Endothelial cell of umbilical vein (primary cell): Measurements from ENCODE around the gene KCNJ2. TPM values are rescaled to one million over a fixed set of nuclear protein-coding genes. Genes with fewer than 3 reads are reported as not detected.

Source experiments
- BruUV-seq: library from RNA; stranded (reverse); fragments of 400-500 nt; replicated peaks from 2 replicates; lab custom pipeline; 2021; lab: Mats Ljungman, UMichigan
- CTCF ChIA-PET: fragments of 300-600, 350-600 bp; sonication (Branson Sonifier 250); formaldehyde crosslinking; loops from one replicate; lab custom pipeline; 2021; ENCODE audit warnings: antibody characterized with exemption, inconsistent platforms; lab: Charles Lee
- POLR2A ChIA-PET: fragments of 300-600, 350-600 bp; sonication (Branson Sonifier 250); formaldehyde crosslinking; loops from one replicate; lab custom pipeline; 2021; ENCODE audit warnings: antibody characterized with exemption, inconsistent platforms; lab: Charles Lee
- DNase-seq: peaks from one replicate; pipeline ENCODE4 v3.0.0-alpha.2; 2011; ENCODE audit warnings: low read depth, low spot score
- FAIRE-seq: peaks from 2 replicates; lab custom pipeline; 2011; peaks lifted over from hg19 to GRCh38; lab: Jason Lieb, UNC
- H2AFZ ChIP-seq: 2 replicates; pipeline ENCODE4 v1.6.0; 2012; ENCODE audit warnings: low read depth, low read length, control low read depth, inconsistent platforms
- H3K27ac ChIP-seq: 2 replicates; pipeline ENCODE4 v1.5.1; 2011; ENCODE audit warnings: low read depth, mild to moderate bottlenecking, control low read depth, low read length, moderate library complexity; ENCODE audit not compliant: insufficient read depth
- H3K27me3 ChIP-seq, 2 experiments: 2 replicates each; pipeline versions ENCODE4 v1.6.0 to v1.6.1; 2011; ENCODE audit warnings: low read length in 2 of 2, mixed read lengths in 1 of 2; ENCODE audit not compliant: control insufficient read depth in 2 of 2, insufficient read depth in 2 of 2
- H3K36me3 ChIP-seq, 2 experiments: 2 replicates in 1 of 2; 3 replicates in 1 of 2; pipeline ENCODE4 v1.5.1; 2011; ENCODE audit warnings: low read length in 2 of 2, mild to moderate bottlenecking in 1 of 2, moderate library complexity in 1 of 2; ENCODE audit not compliant: control insufficient read depth in 2 of 2, insufficient read depth in 2 of 2; ENCODE audit errors: extremely low read depth in 1 of 2
- H3K4me1 ChIP-seq: 3 replicates; pipeline ENCODE4 v1.5.1; 2011; ENCODE audit warnings: mild to moderate bottlenecking, low read length; ENCODE audit not compliant: control insufficient read depth, insufficient read depth; ENCODE audit errors: extremely low read depth
- H3K4me2 ChIP-seq: 2 replicates; pipeline ENCODE4 v1.6.1; 2011; ENCODE audit warnings: low read length, control low read depth, mixed read lengths; ENCODE audit not compliant: insufficient read depth
- H3K4me3 ChIP-seq, 3 experiments: fragments of 200-600 bp in 1 of 3; sonication (generic), shearing (Covaris generic) in 1 of 3; replicated peaks in 1 of 3; 2 replicates each; pipeline ENCODE4 v1.5.1; 2011 to 2016; ENCODE audit warnings: control low read depth in 3 of 3, low read length in 3 of 3, mild to moderate bottlenecking in 2 of 3, inconsistent platforms in 1 of 3, low read depth in 1 of 3, moderate library complexity in 1 of 3; ENCODE audit not compliant: insufficient read depth in 1 of 3
- H3K79me2 ChIP-seq: 2 replicates; pipeline ENCODE4 v1.6.0; 2012; ENCODE audit warnings: low read length, inconsistent platforms; ENCODE audit not compliant: control insufficient read depth, insufficient read depth
- H3K9ac ChIP-seq: replicated peaks from 2 replicates; pipeline ENCODE3; 2011; ENCODE audit warnings: low read length, control low read depth; ENCODE audit not compliant: insufficient read depth; ENCODE audit errors: extremely low read depth
- H3K9me1 ChIP-seq: replicated peaks from 3 replicates; pipeline ENCODE4 v1.6.0; 2011; ENCODE audit warnings: mild to moderate bottlenecking, low read length; ENCODE audit not compliant: control insufficient read depth, insufficient read depth; ENCODE audit errors: extremely low read depth
- H3K9me3 ChIP-seq: replicated peaks from 2 replicates; pipeline ENCODE4 v1.5.1; 2012; ENCODE audit warnings: low read length, inconsistent platforms; ENCODE audit not compliant: control insufficient read depth, insufficient read depth
- H4K20me1 ChIP-seq: replicated peaks from 2 replicates; pipeline ENCODE3; 2011; ENCODE audit warnings: mild to moderate bottlenecking, low read length; ENCODE audit not compliant: control insufficient read depth, insufficient read depth; ENCODE audit errors: extremely low read depth
- EZH2 ChIP-seq: IDR thresholded peaks from 2 replicates; pipeline ENCODE4 v1.6.1; 2012; ENCODE audit warnings: borderline replicate concordance, low read depth, mild to moderate bottlenecking, moderate library complexity, low read length, inconsistent platforms; ENCODE audit not compliant: severe bottlenecking
- FOS ChIP-seq: IDR thresholded peaks from 2 replicates; pipeline ENCODE4 v1.6.1; 2011; ENCODE audit warnings: mild to moderate bottlenecking, low read length, moderate library complexity, borderline replicate concordance; ENCODE audit not compliant: insufficient read depth
- GATA2 ChIP-seq: IDR thresholded peaks from 2 replicates; pipeline ENCODE4 v1.7.0; 2011; ENCODE audit warnings: low read depth, mild to moderate bottlenecking, moderate library complexity, mixed read lengths, low read length; ENCODE audit not compliant: insufficient read length, insufficient read depth
- JUN ChIP-seq: IDR thresholded peaks from 2 replicates; pipeline ENCODE4 v1.6.1; 2011; ENCODE audit warnings: borderline replicate concordance, low read depth; ENCODE audit not compliant: insufficient read length, insufficient read depth
- MYC ChIP-seq: IDR thresholded peaks from one replicate; pipeline ENCODE4 v1.6.1; 2011; ENCODE audit warnings: mild to moderate bottlenecking, low read depth, low read length
- POLR2A ChIP-seq: IDR thresholded peaks from 2 replicates; pipeline ENCODE4 v1.6.1; 2012; ENCODE audit warnings: low read depth, mild to moderate bottlenecking, control low read depth, low read length
- POLR2AphosphoS5 ChIP-seq: IDR thresholded peaks from 2 replicates; pipeline ENCODE4 v1.6.1; 2012; ENCODE audit warnings: low read depth, mild to moderate bottlenecking, control low read depth, low read length, moderate library complexity; ENCODE audit not compliant: insufficient read depth
- dilution Hi-C: fragments of 300-500 bp; cut with MboI; formaldehyde crosslinking; loops from one replicate; pipeline ENCODE4 v1.15.0; 2019; ENCODE audit warnings: low sequenced_read_pairs; ENCODE audit not compliant: extremely low pct_ligation_motif_present
- intact Hi-C: fragments of 100-400 bp; cut with micrococcal nuclease; formaldehyde crosslinking; loops from one replicate; pipeline ENCODE4 v1.10.0; 2022
- polyA plus RNA-seq, 4 experiments: library from polyadenylated mRNA; depleted of rRNA in 3 of 4; stranded (reverse) in 3 of 4; unstranded in 1 of 4; fragments of >200 nt; gene quantifications; 2 replicates each; pipeline versions ENCODE4 v1.2.1 to v1.2.3, GENCODE V29; 2011 to 2012; ENCODE audit warnings: missing spikeins in 1 of 4
- total RNA-seq: library from RNA; stranded (reverse); gene quantifications from 2 replicates; pipeline ENCODE4 v1.2.3, GENCODE V29; 2021
- TF ChIP-seq, protein P1 (sequence below): IDR thresholded peaks from 2 replicates; pipeline ENCODE4 v1.6.1; 2011; ENCODE audit not compliant: insufficient read depth, insufficient read length
- TF ChIP-seq, protein P2 (sequence below), 2 donors: IDR thresholded peaks; 1 replicate in 1 of 2; 2 replicates in 1 of 2; pipeline ENCODE4 v1.5.1; 2011; ENCODE audit warnings: low read length in 2 of 2, mild to moderate bottlenecking in 2 of 2, moderate library complexity in 2 of 2, control low read depth in 1 of 2, inconsistent platforms in 1 of 2, low read depth in 1 of 2; ENCODE audit not compliant: insufficient read depth in 1 of 2; ENCODE audit errors: extremely low read depth in 1 of 2

Gene KCNJ2
- total and polyA plus RNA-seq, 2 donors (not counting 3 experiments of a cell fraction or from before 2014, with no cell fraction given) = 8.3 to 11.5 TPM

DNA sequence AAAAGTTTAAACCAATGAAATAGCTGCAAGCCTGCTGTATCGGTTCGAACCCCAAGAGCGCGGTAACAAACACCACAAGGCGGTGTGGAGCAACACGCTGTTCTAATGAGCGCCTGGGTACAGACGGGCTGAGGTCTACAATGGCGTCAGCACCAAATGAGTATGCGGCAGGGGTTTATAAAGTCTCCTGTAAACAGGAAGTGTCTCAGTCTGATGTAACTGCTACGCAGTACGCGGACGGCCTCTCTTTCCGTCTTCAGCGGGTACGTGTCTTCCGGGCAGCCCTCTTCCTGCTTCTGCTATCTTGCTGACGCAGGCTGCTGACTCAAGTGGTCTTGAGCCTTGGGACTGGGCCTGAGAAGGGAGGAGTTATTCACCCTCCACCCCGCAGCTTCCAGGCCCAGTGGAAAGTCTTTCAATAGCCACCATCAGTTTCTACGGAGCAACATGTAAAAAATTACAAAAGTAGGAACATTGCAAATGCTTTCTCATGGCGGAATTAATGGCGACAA is 40.5 kb upstream of the KCNJ2 start:
- CTCF ChIA-PET = no interaction called here
- intact Hi-C loops (no loop called here), dilution Hi-C loops (no loop called here)
- H3K4me2 ChIP-seq = no peak overlapping the region
- H3K27ac ChIP-seq = no peak overlapping the region
- H3K36me3 ChIP-seq = no peaks in the 10 kb centered on the region
- no peaks in the 10 kb centered on the region for H4K20me1 ChIP-seq
- no TSS peak for BruUV-seq
- no peak for FAIRE-seq
- H3K9me1 ChIP-seq = no peaks in the 10 kb centered on the region
- no peak overlapping the region for H3K9ac ChIP-seq
- POLR2A ChIA-PET = interaction anchor here (0.6 kb wide), 1 partner anchor 29 kb away, joined by 4 read pairs; no protein-coding TSS in a partner anchor
- no peaks in the 10 kb centered on the region for H3K4me1 ChIP-seq
- no peaks in the 10 kb centered on the region for H3K27me3 ChIP-seq
- no peak overlapping the region for H2AFZ ChIP-seq
- TF ChIP-seq GATA2 (no peak), EZH2 (no peak), POLR2A (no peak), MYC (no peak), JUN (no peak), POLR2AphosphoS5 (no peak), FOS (no peak)
- TF ChIP-seq, protein P1, sequence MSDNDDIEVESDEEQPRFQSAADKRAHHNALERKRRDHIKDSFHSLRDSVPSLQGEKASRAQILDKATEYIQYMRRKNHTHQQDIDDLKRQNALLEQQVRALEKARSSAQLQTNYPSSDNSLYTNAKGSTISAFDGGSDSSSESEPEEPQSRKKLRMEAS = no peak
- TF ChIP-seq, protein P2, sequence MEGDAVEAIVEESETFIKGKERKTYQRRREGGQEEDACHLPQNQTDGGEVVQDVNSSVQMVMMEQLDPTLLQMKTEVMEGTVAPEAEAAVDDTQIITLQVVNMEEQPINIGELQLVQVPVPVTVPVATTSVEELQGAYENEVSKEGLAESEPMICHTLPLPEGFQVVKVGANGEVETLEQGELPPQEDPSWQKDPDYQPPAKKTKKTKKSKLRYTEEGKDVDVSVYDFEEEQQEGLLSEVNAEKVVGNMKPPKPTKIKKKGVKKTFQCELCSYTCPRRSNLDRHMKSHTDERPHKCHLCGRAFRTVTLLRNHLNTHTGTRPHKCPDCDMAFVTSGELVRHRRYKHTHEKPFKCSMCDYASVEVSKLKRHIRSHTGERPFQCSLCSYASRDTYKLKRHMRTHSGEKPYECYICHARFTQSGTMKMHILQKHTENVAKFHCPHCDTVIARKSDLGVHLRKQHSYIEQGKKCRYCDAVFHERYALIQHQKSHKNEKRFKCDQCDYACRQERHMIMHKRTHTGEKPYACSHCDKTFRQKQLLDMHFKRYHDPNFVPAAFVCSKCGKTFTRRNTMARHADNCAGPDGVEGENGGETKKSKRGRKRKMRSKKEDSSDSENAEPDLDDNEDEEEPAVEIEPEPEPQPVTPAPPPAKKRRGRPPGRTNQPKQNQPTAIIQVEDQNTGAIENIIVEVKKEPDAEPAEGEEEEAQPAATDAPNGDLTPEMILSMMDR (IDR thresholded peaks at IDR 0.05; ENCODE audit: extremely low read depth in 1 of 2, insufficient read depth in 1 of 2, low read depth in 1 of 2, low read length in 2 of 2) = no peak
- H3K9me3 ChIP-seq = no peaks in the 10 kb centered on the region
- no peak overlapping the region for H3K4me3 ChIP-seq
- DNase-seq = no peak
- no peaks in the 10 kb centered on the region for H3K79me2 ChIP-seq
